OCI-LY7 (cell line): ENCODE data around the gene RNF10. TPM values are rescaled to one million over a fixed set of nuclear protein-coding genes. Genes with fewer than 3 reads are reported as not detected.

Experiments
- BruUV-seq: library from RNA; stranded (reverse); fragments of 400-500 nt; replicated peaks from 2 replicates; lab custom pipeline; 2021; lab: Mats Ljungman, UMichigan
- CTCF ChIA-PET: fragments of 300-600 bp; sonication (Branson Sonifier 250); formaldehyde crosslinking; loops from one replicate; lab custom pipeline; 2022; ENCODE audit warnings: antibody characterized with exemption; ENCODE audit not compliant: unreplicated experiment; lab: Charles Lee
- POLR2A ChIA-PET: fragments of 300-600 bp; sonication (Branson Sonifier 250); formaldehyde crosslinking; loops from one replicate; lab custom pipeline; 2022; ENCODE audit warnings: antibody characterized with exemption; lab: Charles Lee
- DNase-seq: peaks from one replicate; pipeline ENCODE4 v3.0.0-alpha.2; 2015; ENCODE audit warnings: low spot score
- H2AFZ ChIP-seq: fragments of 200-600 bp; sonication (generic), shearing (Covaris generic); 2 replicates; pipeline ENCODE4 v1.6.1; 2014; ENCODE audit warnings: mild to moderate bottlenecking, antibody characterized with exemption, low read length, moderate library complexity
- H3K27ac ChIP-seq: fragments of 200-600 bp; sonication (generic); 2 replicates; pipeline ENCODE4 v1.5.1; 2014; ENCODE audit warnings: mixed run types, low read depth, mild to moderate bottlenecking, moderate library complexity, low read length, inconsistent platforms; ENCODE audit not compliant: poor library complexity, severe bottlenecking
- H3K36me3 ChIP-seq: fragments of 200-600 bp; sonication (generic); 2 replicates; pipeline ENCODE4 v1.6.1; 2014; ENCODE audit warnings: mild to moderate bottlenecking, antibody characterized with exemption, low read length, moderate library complexity, mixed read lengths; ENCODE audit not compliant: insufficient read depth
- H3K4me1 ChIP-seq: fragments of 200-600 bp; sonication (generic); 2 replicates; pipeline ENCODE4 v1.5.1; 2014; ENCODE audit warnings: mild to moderate bottlenecking, low read length; ENCODE audit not compliant: insufficient read depth, poor library complexity, severe bottlenecking
- H3K4me2 ChIP-seq: fragments of 200-600 bp; sonication (generic); 2 replicates; pipeline ENCODE4 v1.6.1; 2014; ENCODE audit warnings: mild to moderate bottlenecking, low read length
- H3K4me3 ChIP-seq: fragments of 200-600 bp; sonication (generic); 2 replicates; pipeline ENCODE4 v1.5.1; 2014; ENCODE audit warnings: mild to moderate bottlenecking, low read depth, low read length; ENCODE audit not compliant: poor library complexity, severe bottlenecking
- H3K79me2 ChIP-seq: fragments of 200-600 bp; sonication (generic); 2 replicates; pipeline ENCODE4 v1.6.1; 2016; ENCODE audit warnings: low read depth, mild to moderate bottlenecking, low read length, moderate library complexity, mixed read lengths; ENCODE audit not compliant: insufficient read depth
- H3K9me2 ChIP-seq: fragments of 200-600 bp; sonication (generic); 2 replicates; pipeline ENCODE4 v1.6.1; 2016; ENCODE audit warnings: mild to moderate bottlenecking, low read length, mixed read lengths; ENCODE audit not compliant: insufficient read depth
- H3K9me3 ChIP-seq: fragments of 200-600 bp; sonication (generic); 2 replicates; pipeline ENCODE4 v1.6.1; 2014; ENCODE audit warnings: mild to moderate bottlenecking, mixed run types, low read length, mixed read lengths
- H4K20me1 ChIP-seq: fragments of 200-600 bp; sonication (generic); 2 replicates; pipeline ENCODE4 v1.6.1; 2014; ENCODE audit warnings: mild to moderate bottlenecking, antibody characterized with exemption, low read length, moderate library complexity, mixed read lengths; ENCODE audit not compliant: insufficient read depth
- CTCF ChIP-seq: fragments of 200-600 bp; sonication (generic); conservative IDR thresholded peaks from 2 replicates; pipeline ENCODE4 v1.5.1; 2014; ENCODE audit warnings: mild to moderate bottlenecking, antibody characterized with exemption, low read length, moderate library complexity, mixed read lengths
- EZH2phosphoT487 ChIP-seq: fragments of 200-600 bp; sonication (generic); IDR thresholded peaks from 2 replicates; pipeline ENCODE4 v1.6.1; 2018; ENCODE audit warnings: low read depth, borderline replicate concordance, mild to moderate bottlenecking, mixed run types, antibody characterized with exemption, low read length, moderate library complexity, mixed read lengths
- intact Hi-C: fragments of 100-400 bp; cut with micrococcal nuclease; formaldehyde crosslinking; loops from one replicate; pipeline ENCODE4 v1.10.0; 2022; ENCODE audit not compliant: unreplicated experiment
- total RNA-seq, 2 experiments: library from RNA; depleted of rRNA in 1 of 2; stranded (reverse); fragments of >200 nt in 1 of 2; shearing (Covaris generic) in 1 of 2; gene quantifications; 2 replicates each; pipeline ENCODE4 v1.2.3, GENCODE V29; 2014 to 2022

RNF10 gene
- total RNA-seq, 2 experiments from 2014 or later = 52.2 to 150 TPM

DNA sequence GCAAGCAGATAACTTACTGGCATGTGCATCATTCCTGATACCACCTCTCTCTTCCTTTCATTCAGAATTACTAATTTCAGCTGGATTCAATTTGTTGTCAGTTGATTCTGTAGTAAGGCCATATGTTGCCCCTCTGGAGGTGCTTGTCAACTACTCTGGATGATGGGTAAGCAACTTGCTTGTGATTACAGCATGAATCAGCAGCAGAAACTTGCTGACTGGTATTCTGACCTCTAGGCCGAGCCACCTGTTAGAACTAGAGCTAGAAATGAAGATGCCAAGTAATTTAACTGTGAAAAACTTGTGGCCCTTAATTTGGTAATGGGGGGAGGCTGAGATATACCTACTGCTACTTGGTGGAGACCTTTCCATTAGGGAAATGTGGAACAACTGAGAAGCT lies 5.1 kb downstream of the RNF10 start:
- no peak for TF ChIP-seq EZH2phosphoT487
- TF ChIP-seq CTCF = no peak
- Histone ChIP-seq H3K9me2 (no peaks in the 10 kb centered on the region), H3K9me3 (no peaks in the 10 kb centered on the region), H3K4me1 (peaks cover 41% of the 10 kb centered on the region), H2AFZ (no peak overlapping the region), H3K27ac (no peak overlapping the region), H3K4me3 (peak overlapping the region; percentile 89), H3K36me3 (peaks cover 81% of the 10 kb centered on the region), H4K20me1 (peaks cover 37% of the 10 kb centered on the region), H3K4me2 (peak overlapping the region; percentile 97), H3K79me2 (peaks cover 99% of the 10 kb centered on the region)
- DNase-seq = no peak
- ChIA-PET POLR2A (interaction anchor here (0.6 to 1.5 kb wide), 4 partner anchors 11 to 539 kb away, joined by 3 to 6 read pairs (median 3); partner anchors contain the start of gene POP5), CTCF (no interaction called here)
- BruUV-seq = no TSS peak
- intact Hi-C loops = loop anchor here (5.0 kb wide), 1 partner anchor 102 kb away; the partner anchor contains the start of gene COX6A1

GRCh38 chr12:120540445-120540844 lies 6.3 kb downstream of the RNF10 start:
- no peak for DNase-seq
- Histone ChIP-seq H3K9me3 (no peaks in the 10 kb centered on the region), H3K36me3 (peaks cover 88% of the 10 kb centered on the region), H3K27ac (no peak overlapping the region), H3K79me2 (peaks cover 97% of the 10 kb centered on the region), H3K4me2 (no peak overlapping the region), H3K4me1 (peaks cover 41% of the 10 kb centered on the region), H4K20me1 (peaks cover 33% of the 10 kb centered on the region), H2AFZ (no peak overlapping the region), H3K9me2 (no peaks in the 10 kb centered on the region), H3K4me3 (no peak overlapping the region)
- POLR2A ChIA-PET = no interaction called here
- intact Hi-C loops = no loop called here
- TF ChIP-seq EZH2phosphoT487 (no peak), CTCF (no peak)
- no TSS peak for BruUV-seq
- CTCF ChIA-PET = no interaction called here

GRCh38 chr12:120542166-120542565 lies 8.0 kb downstream of the RNF10 start:
- Histone ChIP-seq H3K9me2 (no peaks in the 10 kb centered on the region), H4K20me1 (peaks cover 18% of the 10 kb centered on the region), H3K79me2 (peaks cover 89% of the 10 kb centered on the region), H3K27ac (no peak overlapping the region), H3K4me3 (no peak overlapping the region), H3K4me2 (no peak overlapping the region), H3K36me3 (peaks cover 89% of the 10 kb centered on the region), H3K4me1 (peaks cover 25% of the 10 kb centered on the region), H2AFZ (no peak overlapping the region), H3K9me3 (no peaks in the 10 kb centered on the region)
- CTCF ChIA-PET = interaction anchor here (0.6 kb wide), 1 partner anchor 186 kb away, joined by 4 read pairs; no protein-coding TSS in a partner anchor
- POLR2A ChIA-PET = no interaction called here
- TF ChIP-seq EZH2phosphoT487 = no peak
- TF ChIP-seq CTCF = no peak
- no TSS peak for BruUV-seq
- DNase-seq = no peak
- intact Hi-C loops = no loop called here
